Keratinocyte (primary cell): ENCODE results near the gene ABCG4.

ENCODE experiments used
- EZH2 ChIP-seq: IDR thresholded peaks from one replicate; pipeline ENCODE4 v1.6.1; 2012; ENCODE audit warnings: inconsistent platforms, mild to moderate bottlenecking, low read length, moderate library complexity
- TF ChIP-seq, protein P1 (sequence below), 3 experiments: IDR thresholded peaks in 1 of 3; conservative IDR thresholded peaks in 1 of 3; optimal IDR thresholded peaks in 1 of 3; 2 replicates in 2 of 3; 3 replicates in 1 of 3; pipeline versions ENCODE3 to v1.5.1; 2011; ENCODE audit warnings: low read length in 3 of 3, mild to moderate bottlenecking in 3 of 3, moderate library complexity in 2 of 3, control low read depth in 1 of 3, inconsistent platforms in 1 of 3; ENCODE audit not compliant: insufficient read depth in 2 of 3; ENCODE audit errors: extremely low read depth in 1 of 3

DNA sequence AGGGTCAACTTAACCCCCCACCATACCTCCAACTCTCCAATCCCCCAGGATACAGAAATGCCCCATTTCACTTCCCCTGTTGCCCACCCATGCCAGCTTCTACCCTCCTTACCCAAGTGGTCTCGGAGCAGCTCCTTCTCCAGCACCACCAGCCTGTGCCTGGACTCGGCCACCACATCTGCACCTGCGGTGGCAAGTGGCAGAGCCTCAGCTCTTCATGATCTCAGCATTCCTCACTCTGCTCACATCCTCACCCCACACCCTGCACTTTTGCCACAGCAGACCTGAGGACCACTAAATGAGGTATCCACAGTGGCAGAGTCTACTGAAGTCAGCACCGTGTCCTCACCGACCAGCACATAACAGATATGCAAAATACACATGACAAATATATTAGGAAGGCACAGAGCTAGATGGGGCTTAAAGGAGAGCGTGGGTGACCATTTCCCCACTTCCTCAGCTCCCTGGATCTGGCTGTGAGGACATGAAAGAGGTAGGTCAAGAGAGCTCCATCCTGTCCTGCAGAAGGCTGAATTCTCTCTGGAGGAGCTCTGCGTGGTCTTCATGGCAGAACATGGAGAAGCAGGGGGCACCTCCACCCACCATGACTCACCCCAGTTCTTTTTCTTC is 46.1 kb downstream of the ABCG4 start:
- TF ChIP-seq, protein P1, sequence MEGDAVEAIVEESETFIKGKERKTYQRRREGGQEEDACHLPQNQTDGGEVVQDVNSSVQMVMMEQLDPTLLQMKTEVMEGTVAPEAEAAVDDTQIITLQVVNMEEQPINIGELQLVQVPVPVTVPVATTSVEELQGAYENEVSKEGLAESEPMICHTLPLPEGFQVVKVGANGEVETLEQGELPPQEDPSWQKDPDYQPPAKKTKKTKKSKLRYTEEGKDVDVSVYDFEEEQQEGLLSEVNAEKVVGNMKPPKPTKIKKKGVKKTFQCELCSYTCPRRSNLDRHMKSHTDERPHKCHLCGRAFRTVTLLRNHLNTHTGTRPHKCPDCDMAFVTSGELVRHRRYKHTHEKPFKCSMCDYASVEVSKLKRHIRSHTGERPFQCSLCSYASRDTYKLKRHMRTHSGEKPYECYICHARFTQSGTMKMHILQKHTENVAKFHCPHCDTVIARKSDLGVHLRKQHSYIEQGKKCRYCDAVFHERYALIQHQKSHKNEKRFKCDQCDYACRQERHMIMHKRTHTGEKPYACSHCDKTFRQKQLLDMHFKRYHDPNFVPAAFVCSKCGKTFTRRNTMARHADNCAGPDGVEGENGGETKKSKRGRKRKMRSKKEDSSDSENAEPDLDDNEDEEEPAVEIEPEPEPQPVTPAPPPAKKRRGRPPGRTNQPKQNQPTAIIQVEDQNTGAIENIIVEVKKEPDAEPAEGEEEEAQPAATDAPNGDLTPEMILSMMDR (optimal IDR thresholded peaks at IDR 0.05 in 1 of 3, IDR thresholded peaks at IDR 0.05 in 1 of 3, conservative IDR thresholded peaks at IDR 0.05 in 1 of 3; ENCODE audit: extremely low read depth in 1 of 3, insufficient read depth in 2 of 3, low read length in 3 of 3) = no peak
- TF ChIP-seq EZH2 = no peak
